Measurements from ENCODE around the gene OVOL3. TPM values are rescaled to one million over a fixed set of nuclear protein-coding genes. Genes with fewer than 3 reads are reported as not detected.

Gene OVOL3
- not detected in 2 replicates for total RNA-seq

DNA sequence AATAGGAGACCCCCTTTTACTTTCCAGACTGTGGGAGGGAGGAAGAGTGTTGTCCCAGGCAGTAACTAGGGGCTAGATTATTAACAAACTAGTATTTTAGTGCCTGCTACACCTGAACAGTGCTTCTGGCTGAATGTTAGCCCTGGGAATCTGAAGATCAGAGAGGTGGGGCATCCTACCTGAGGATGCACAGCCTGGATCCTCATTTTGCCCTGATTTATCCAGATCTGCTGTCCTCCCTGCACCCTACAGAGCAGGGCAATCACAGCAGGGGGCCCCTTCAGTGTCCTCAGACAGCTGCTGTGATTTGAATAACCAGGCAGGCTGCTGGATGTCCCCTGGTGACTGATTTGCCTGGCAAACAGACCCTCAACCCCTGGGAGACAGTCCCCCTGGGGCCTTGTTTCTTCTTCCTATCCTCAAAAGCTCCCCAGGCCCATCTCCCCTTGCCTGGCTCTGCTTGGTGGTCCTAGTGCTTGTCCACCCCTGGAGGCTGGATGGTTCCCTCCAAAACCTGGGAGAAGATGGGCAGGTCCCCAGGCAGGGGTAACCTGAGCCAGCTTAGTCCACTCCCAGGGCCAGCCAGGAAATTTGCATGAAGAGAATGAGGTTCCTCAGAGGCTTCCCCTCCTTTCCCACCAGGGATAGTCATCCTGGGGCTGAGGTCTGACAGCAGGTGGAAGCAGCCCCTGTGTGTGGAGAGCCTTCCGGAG is at the start of gene OVOL3:
OVOL3 (plus strand) TSS at position 657 of the 713 bp plus-strand sequence. CDS start 60 bp downstream, outside the sequence.

DNA sequence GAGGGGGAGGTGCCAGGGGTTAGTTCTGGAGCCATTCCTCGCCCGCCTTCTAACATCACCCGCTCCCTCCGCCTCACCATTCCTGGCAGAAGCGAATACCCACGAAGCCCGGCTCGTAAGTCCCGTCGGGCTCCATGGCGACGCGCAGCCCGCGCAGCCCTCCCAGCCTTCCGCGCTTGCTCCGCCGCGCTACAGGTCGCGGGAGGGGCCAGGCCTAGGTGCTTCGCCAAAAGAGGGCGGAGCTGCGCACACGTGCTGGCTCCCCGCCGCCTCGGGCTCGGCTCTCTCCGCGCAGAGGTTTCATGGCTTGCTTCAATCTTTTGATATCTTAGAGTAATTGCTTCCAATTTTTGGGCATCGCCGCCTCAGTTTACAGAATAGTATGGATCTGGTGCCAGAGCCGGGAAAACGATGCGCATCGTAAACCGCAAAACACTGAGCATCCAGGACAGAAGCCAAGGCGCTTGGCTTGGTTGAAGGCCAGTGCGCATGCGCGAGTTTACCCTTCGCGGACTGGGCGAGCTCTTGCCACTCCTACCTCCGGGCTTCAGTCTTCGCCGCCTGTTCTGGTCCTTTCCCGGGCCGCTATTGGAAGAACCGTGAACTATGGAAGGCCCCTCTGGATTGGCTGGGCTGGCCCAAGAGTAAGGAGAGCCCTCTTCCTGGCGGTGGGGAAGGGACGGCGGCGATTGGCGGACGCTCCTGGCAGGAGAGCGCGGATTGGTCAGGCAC is 3.9 kb downstream of the OVOL3 start, which contains the start of gene POLR2I:
POLR2I (minus strand) TSS at position 155 of the 732 bp plus-strand sequence; CDS start at position 136, 19 bp downstream.

DNA sequence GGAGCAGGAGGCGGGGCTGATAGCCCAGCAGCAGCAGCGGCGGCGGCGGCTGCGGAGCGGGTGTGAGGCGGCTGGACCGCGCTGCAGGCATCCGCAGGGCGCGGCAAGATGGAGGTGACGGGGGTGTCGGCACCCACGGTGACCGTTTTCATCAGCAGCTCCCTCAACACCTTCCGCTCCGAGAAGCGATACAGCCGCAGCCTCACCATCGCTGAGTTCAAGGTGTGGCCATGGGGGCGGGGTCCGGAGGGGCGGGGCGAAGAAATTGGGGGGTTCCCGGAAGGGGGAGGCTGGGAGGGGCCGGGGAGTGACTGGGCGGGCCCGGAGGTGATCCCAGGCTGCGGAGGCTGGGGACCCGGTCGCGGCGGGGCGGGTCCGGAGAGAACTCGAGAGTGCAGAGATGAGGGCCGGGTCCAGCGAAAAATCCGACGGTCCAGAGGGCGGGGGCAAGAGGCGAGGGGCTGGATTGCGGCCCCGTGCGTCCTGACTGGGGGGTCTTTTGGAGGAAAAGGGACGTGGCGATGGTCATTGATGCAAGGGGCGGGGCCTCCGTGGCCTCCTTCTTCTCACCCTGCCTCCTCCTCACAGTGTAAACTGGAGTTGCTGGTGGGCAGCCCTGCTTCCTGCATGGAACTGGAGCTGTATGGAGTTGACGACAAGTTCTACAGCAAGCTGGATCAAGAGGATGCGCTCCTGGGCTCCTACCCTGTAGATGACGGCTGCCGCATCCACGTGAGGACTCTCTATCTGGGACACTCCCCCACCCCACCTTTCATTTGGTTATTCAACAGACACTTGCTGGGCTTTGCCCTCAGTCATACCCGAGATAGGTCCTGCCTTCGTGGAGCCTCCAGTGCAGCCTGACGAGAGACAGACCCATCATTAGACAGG is 4.8 kb downstream of the OVOL3 start, which contains the start of gene TBCB:
TBCB (plus strand) TSS at position 16 of the 891 bp plus-strand sequence; CDS start at position 109, 93 bp downstream.

DNA sequence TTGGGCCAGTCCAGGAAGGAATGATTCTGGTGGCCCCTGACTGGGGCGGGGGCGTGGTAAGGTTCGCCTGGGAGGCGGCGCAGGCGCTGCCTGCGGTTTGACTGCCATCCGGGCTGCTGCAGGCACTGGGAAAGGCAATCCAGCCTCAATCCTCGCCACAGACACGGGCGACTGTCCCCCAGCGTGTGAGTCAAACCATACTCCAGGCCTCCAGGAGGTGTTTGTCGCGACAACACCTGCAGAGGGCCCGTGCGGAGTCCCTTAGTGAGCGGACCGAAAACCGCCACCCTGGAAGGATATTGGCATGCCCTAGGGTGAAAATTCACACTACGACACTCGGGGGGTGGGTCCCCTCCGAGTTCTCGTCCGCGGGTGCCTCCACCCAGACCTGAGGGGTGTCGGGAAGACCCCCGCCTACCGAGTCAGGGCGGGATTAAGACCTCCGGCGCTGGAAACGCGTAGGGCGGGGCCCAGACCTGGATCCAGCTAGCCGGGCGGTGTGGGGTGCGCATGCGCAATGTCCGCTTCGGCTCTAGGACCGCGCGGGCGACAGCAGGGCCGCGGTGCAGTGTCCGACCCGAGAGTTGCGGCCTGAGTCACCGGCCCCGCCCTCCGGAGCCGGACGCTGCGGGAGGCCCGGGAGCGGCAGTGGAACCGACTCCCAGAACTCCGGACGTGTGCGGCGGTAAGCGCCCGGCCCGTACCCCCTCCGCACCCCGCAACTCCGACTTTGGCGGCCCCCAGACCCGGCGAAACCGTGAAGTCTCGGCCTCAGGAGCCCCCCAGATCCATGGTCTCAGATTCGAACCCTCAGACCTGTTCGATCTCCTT is 28.7 kb downstream of the OVOL3 start, which contains the start of gene CAPNS1:
CAPNS1 (plus strand) TSS at position 594 of the 831 bp plus-strand sequence. CDS start 946 bp downstream, outside the sequence.

DNA sequence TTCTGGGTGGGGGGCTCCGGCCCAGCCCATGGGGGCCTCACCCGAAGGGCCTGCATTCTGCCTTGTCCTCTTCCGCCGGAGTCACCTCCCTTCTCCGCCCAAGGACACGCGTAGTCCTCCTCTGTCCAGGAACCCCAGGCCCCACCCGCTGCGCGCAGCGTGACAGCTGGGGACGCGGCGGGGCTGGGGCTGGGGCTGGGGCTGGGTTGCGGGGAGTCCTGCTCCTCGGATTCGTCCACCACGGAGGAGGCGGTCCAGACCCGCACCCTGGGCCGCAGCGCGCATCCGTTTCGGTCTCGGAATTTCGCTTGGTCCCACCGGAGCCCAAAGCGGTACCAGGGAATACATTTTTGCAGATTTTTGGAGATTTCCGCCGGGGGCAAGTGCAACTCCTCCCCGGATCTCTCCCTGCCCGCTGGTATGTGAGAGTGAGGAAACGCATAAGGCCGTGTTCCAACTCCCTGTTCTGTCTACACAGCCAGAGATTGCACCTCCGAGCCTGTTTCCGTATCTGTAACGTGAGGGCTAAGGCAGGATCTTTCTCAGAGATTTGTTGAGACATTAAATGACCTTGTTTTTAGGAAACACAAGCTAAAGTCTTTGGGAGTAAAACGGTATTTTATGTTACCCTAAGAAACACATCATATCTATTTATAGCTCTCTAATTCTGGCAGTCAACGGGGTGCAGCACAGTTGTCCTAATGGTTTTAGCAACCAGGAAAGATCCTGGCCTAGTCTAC is 41.6 kb downstream of the OVOL3 start, which contains the start of gene COX7A1:
COX7A1 (minus strand) TSS at position 96 of the 740 bp plus-strand sequence; CDS start at position 56, 40 bp downstream.

Other genes with a start within 250 kb of the OVOL3 start
- 18.4 and 45.8 TPM in 2 replicates for gene APLP1, start 242.6 kb upstream of the OVOL3 start, total RNA-seq
- gene NFKBID, start 210.6 kb upstream of the OVOL3 start, total RNA-seq = 3.7 and 7.1 TPM in 2 replicates
- gene HCST, start 208.6 kb upstream of the OVOL3 start, total RNA-seq = not detected in 2 replicates
- gene TYROBP, start 202.8 kb upstream of the OVOL3 start, total RNA-seq = not detected in 2 replicates
- gene LRFN3, start 174.8 kb upstream of the OVOL3 start, total RNA-seq = 2.6 and 3.2 TPM in 2 replicates
- gene SDHAF1, start 116.0 kb upstream of the OVOL3 start, total RNA-seq = 20.4 and 34.9 TPM in 2 replicates
- gene SYNE4, start 102.3 kb upstream of the OVOL3 start, total RNA-seq = 0.18 TPM in 1 of 2 replicates, not detected in the other
- gene ALKBH6, start 96.9 kb upstream of the OVOL3 start, total RNA-seq = 27.5 and 29.4 TPM in 2 replicates
- 9.2 and 11.5 TPM in 2 replicates for gene CLIP3, start 78.3 kb upstream of the OVOL3 start, total RNA-seq
- 8.4 and 9.0 TPM in 2 replicates for gene THAP8, start 56.9 kb upstream of the OVOL3 start, total RNA-seq
- gene WDR62, start 56.2 kb upstream of the OVOL3 start, total RNA-seq = 9.4 and 11.5 TPM in 2 replicates
- 36.3 and 40.9 TPM in 2 replicates for gene POLR2I, start 3.7 kb downstream of the OVOL3 start, total RNA-seq
- gene TBCB, start 4.3 kb downstream of the OVOL3 start, total RNA-seq = 296 and 316 TPM in 2 replicates
- gene CAPNS1, start 28.9 kb downstream of the OVOL3 start, total RNA-seq = 228 and 269 TPM in 2 replicates
- gene COX7A1, start 41.3 kb downstream of the OVOL3 start, total RNA-seq = 5.5 and 17.6 TPM in 2 replicates
- gene ZNF565, start 103.5 kb downstream of the OVOL3 start, total RNA-seq = 0.29 and 1.6 TPM in 2 replicates
- gene ZNF146, start 104.0 kb downstream of the OVOL3 start, total RNA-seq = 49.3 and 53.2 TPM in 2 replicates